ENCODE results near the gene LGR4.

DNA sequence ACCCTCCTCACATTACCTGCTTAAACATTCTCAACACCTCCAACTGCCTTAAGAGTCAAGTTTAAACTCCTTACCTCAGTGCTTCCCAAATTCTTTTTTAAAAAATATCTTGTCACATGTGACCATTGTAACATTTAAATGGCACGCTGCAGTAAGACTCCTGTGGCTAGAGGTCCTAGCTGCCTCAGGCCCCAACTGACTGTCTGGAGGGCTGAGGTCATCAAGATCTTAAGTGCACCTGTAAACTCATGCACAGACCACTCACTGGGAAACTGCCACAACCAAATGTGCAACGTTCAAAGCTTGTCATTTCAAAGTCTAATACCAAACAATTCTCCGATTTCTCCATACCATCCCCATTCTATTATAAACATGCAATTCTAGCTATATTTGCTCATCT lies 93.1 kb downstream of the LGR4 start:
- TF ChIP-seq, protein P1, sequence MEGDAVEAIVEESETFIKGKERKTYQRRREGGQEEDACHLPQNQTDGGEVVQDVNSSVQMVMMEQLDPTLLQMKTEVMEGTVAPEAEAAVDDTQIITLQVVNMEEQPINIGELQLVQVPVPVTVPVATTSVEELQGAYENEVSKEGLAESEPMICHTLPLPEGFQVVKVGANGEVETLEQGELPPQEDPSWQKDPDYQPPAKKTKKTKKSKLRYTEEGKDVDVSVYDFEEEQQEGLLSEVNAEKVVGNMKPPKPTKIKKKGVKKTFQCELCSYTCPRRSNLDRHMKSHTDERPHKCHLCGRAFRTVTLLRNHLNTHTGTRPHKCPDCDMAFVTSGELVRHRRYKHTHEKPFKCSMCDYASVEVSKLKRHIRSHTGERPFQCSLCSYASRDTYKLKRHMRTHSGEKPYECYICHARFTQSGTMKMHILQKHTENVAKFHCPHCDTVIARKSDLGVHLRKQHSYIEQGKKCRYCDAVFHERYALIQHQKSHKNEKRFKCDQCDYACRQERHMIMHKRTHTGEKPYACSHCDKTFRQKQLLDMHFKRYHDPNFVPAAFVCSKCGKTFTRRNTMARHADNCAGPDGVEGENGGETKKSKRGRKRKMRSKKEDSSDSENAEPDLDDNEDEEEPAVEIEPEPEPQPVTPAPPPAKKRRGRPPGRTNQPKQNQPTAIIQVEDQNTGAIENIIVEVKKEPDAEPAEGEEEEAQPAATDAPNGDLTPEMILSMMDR (IDR thresholded peaks at IDR 0.05 in 4 of 5, conservative IDR thresholded peaks at IDR 0.05 in 1 of 5), result no peak
- TF ChIP-seq POLR2A (IDR thresholded peaks at IDR 0.05), result no peak
